Thyroid gland (tissue), 4 donors: ENCODE measurements around the gene SMCP. TPM values are rescaled to one million over a fixed set of nuclear protein-coding genes. Genes with fewer than 3 reads are reported as not detected.

Experiments
- DNase-seq, 2 donors: peaks; one replicate each; pipeline ENCODE4 v3.0.0-alpha.2; 2019
- H3K27ac ChIP-seq, 3 donors: fragments of 200-600 bp; sonication (generic); 1 replicate in 2 of 3; 2 replicates in 1 of 3; pipeline ENCODE4 v1.5.1; 2016 to 2019; ENCODE audit warnings: mild to moderate bottlenecking in 1 of 3, moderate library complexity in 1 of 3
- H3K27me3 ChIP-seq: fragments of 200-600 bp; sonication (generic); one replicate; pipeline ENCODE4 v1.5.1; 2019
- H3K36me3 ChIP-seq, 2 donors: fragments of 200-600 bp; sonication (generic); one replicate each; pipeline ENCODE4 v1.5.1; 2016 to 2019
- H3K4me1 ChIP-seq, 2 donors: fragments of 200-600 bp; sonication (generic); one replicate each; pipeline ENCODE4 v1.5.1; 2017 to 2019
- H3K4me3 ChIP-seq, 3 donors: fragments of 200-600 bp; sonication (generic); replicated peaks in 1 of 3; 1 replicate in 2 of 3; 2 replicates in 1 of 3; pipeline ENCODE4 v1.5.1; 2016; ENCODE audit warnings: mild to moderate bottlenecking in 1 of 3
- H3K9me3 ChIP-seq: fragments of 200-600 bp; sonication (generic); one replicate; pipeline ENCODE4 v1.5.1; 2017
- CTCF ChIP-seq, 6 experiments: fragments of 200-600 bp in 3 of 6; fragments of 450-650 bp in 3 of 6; sonication (generic) in 3 of 6; IDR thresholded peaks; one replicate each; pipeline ENCODE4 v1.5.1; 2016 to 2019; ENCODE audit warnings: antibody characterized with exemption in 6 of 6, mild to moderate bottlenecking in 2 of 6, inconsistent platforms in 1 of 6, moderate library complexity in 1 of 6
- POLR2A ChIP-seq, 2 donors: fragments of 450-650 bp; IDR thresholded peaks; one replicate each; pipeline ENCODE4 v1.6.1; 2017; ENCODE audit warnings: antibody characterized with exemption in 2 of 2, mild to moderate bottlenecking in 2 of 2, moderate library complexity in 1 of 2
- WGBS, 2 donors: methylation state at CpG; one replicate each; pipeline ENCODE4 v1.1.5; 2017; 5-methylcytosine and 5-hydroxymethylcytosine counted together
- intact Hi-C: fragments of 100-400 bp; cut with DNase I; formaldehyde crosslinking; loops from one replicate; pipeline ENCODE4 v1.15.1; 2023
- total RNA-seq, 4 donors: library from RNA; depleted of rRNA; stranded (reverse); fragments of >200 nt; gene quantifications; one replicate each; pipeline ENCODE4 v1.2.3, GENCODE V29; 2016

The SMCP gene
- total RNA-seq, 4 donors from 2014 or later, result 2.6 TPM; not detected in 3

- H3K36me3 ChIP-seq, result no peaks in the 10 kb centered on the region
- no peak for DNase-seq
- intact Hi-C loops, result no loop called here
- TF ChIP-seq POLR2A (IDR thresholded peaks at IDR 0.05), result no peak
- TF ChIP-seq CTCF (IDR thresholded peaks at IDR 0.05), result no peak
- no peak overlapping the region for H3K27ac ChIP-seq
- H3K4me1 ChIP-seq, result no peaks in the 10 kb centered on the region
- H3K9me3 ChIP-seq, result no peaks in the 10 kb centered on the region
- H3K4me3 ChIP-seq, result no peak overlapping the region
- H3K27me3 ChIP-seq, result no peaks in the 10 kb centered on the region
Measured at GRCh38 chr1:152879559-152880198, 1.6 kb downstream of the SMCP start.

- H3K36me3 ChIP-seq, result no peaks in the 10 kb centered on the region
- no peak overlapping the region for H3K4me3 ChIP-seq
- intact Hi-C loops, result no loop called here
- no peak for DNase-seq
- WGBS, 2 donors, result 87 to 91% methylated on average over 4 of the region's 4 CpGs
- no peak overlapping the region for H3K27ac ChIP-seq
- no peaks in the 10 kb centered on the region for H3K4me1 ChIP-seq
- TF ChIP-seq POLR2A (IDR thresholded peaks at IDR 0.05) (no peak), CTCF (IDR thresholded peaks at IDR 0.05) (no peak)
- H3K9me3 ChIP-seq, result no peaks in the 10 kb centered on the region
- no peaks in the 10 kb centered on the region for H3K27me3 ChIP-seq
Measured at GRCh38 chr1:152880316-152880715, 2.2 kb downstream of the SMCP start.

- H3K36me3 ChIP-seq, result no peaks in the 10 kb centered on the region
- no peak overlapping the region for H3K27ac ChIP-seq
- WGBS, 2 donors, result 81 to 83% methylated on average over 5 of the region's 5 CpGs
- H3K9me3 ChIP-seq, result no peaks in the 10 kb centered on the region
- H3K27me3 ChIP-seq, result no peaks in the 10 kb centered on the region
- H3K4me3 ChIP-seq, result no peak overlapping the region
- TF ChIP-seq POLR2A (IDR thresholded peaks at IDR 0.05) (no peak), CTCF (IDR thresholded peaks at IDR 0.05) (no peak)
- H3K4me1 ChIP-seq, result no peaks in the 10 kb centered on the region
- no peak for DNase-seq
- intact Hi-C loops, result no loop called here
Measured at GRCh38 chr1:152880907-152881306, 2.8 kb downstream of the SMCP start.

- intact Hi-C loops, result no loop called here
- no peak overlapping the region for H3K4me3 ChIP-seq
- DNase-seq, result no peak
- no peak for TF ChIP-seq POLR2A (IDR thresholded peaks at IDR 0.05)
- TF ChIP-seq CTCF (IDR thresholded peaks at IDR 0.05), result no peak
- H3K27ac ChIP-seq, result no peak overlapping the region
- no peaks in the 10 kb centered on the region for H3K27me3 ChIP-seq
- H3K9me3 ChIP-seq, result no peaks in the 10 kb centered on the region
- no peaks in the 10 kb centered on the region for H3K4me1 ChIP-seq
- H3K36me3 ChIP-seq, result no peaks in the 10 kb centered on the region
Measured at GRCh38 chr1:152884085-152884484, 6.0 kb downstream of the SMCP start.

GRCh38 chr1:152884506-152884905 is 6.4 kb downstream of the SMCP start:
- no peaks in the 10 kb centered on the region for H3K27me3 ChIP-seq
- TF ChIP-seq POLR2A (IDR thresholded peaks at IDR 0.05), result no peak
- no peak for TF ChIP-seq CTCF (IDR thresholded peaks at IDR 0.05)
- no peaks in the 10 kb centered on the region for H3K9me3 ChIP-seq
- H3K4me3 ChIP-seq, result no peak overlapping the region
- intact Hi-C loops, result no loop called here
- WGBS, 2 donors, result 100% methylated on average over 1 of the region's 1 CpG; no CpG with 5 or more reads in 1 of the 2 donors
- no peaks in the 10 kb centered on the region for H3K4me1 ChIP-seq
- no peaks in the 10 kb centered on the region for H3K36me3 ChIP-seq
- H3K27ac ChIP-seq, result no peak overlapping the region
- no peak for DNase-seq
